ENCODE measurements around the gene IQSEC3. TPM values are rescaled to one million over a fixed set of nuclear protein-coding genes. Genes with fewer than 3 reads are reported as not detected.

IQSEC3 gene
- total RNA-seq, 2 donors from 2014 or later: 3.2 to 3.6 TPM

GRCh38 chr12:153080-153746 is 86.6 kb downstream of the IQSEC3 start:
- intact Hi-C loops (cut with DNase I): no loop called here
- no peak for DNase-seq (ENCODE audit: low spot score)

GRCh38 chr12:154058-154457 is 87.5 kb downstream of the IQSEC3 start:
- DNase-seq (ENCODE audit: low spot score): no peak
- intact Hi-C loops (cut with DNase I): no loop called here

- no peak for DNase-seq (ENCODE audit: low spot score)
- intact Hi-C loops (cut with DNase I): no loop called here
Observed at GRCh38 chr12:155006-155405, 88.4 kb downstream of the IQSEC3 start.

GRCh38 chr12:155646-156045 is 89.1 kb downstream of the IQSEC3 start:
- intact Hi-C loops (cut with DNase I): no loop called here
- DNase-seq (ENCODE audit: low spot score): no peak

DNA sequence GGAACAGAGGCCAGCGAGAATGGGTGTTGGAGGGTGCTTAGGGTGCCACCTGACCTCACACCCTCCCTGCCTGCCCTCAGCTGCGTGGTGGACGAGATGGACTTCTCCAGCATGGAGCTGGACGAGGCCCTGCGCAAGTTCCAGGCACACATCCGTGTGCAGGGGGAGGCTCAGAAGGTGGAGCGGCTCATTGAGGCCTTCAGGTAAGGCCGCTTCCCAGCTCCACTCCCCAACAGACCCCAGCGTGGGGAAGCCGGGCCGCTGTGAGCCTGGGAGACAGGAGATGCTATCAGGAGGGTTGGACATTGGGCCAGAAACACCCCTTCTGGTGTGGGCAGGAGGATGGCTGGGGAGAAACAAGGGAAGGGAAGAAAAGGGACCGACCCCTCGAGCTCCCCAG is 90.4 kb downstream of the IQSEC3 start:
- intact Hi-C loops (cut with DNase I): no loop called here
- no peak for DNase-seq (ENCODE audit: low spot score)

DNA sequence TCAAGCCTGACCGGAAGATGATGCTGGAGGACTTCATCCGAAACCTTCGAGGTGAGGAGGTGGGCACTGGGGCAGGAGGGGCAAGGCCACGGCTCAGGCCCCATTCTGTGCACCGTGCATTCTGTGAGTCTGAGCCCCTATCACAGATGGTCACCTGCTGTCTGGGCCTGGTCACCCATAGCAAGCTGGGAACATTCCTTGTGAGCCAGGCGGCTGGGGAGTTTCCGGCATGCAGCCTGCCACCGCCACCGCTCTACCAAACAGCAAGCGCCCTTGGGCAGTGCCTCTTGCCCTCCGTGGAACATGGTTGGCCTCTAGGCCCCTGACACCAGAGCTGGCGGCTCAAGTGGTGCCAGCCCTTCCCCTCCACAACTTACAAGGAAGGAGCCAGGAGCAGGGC is 91.1 kb downstream of the IQSEC3 start:
- DNase-seq (ENCODE audit: low spot score): no peak
- intact Hi-C loops (cut with DNase I): no loop called here

- intact Hi-C loops (cut with DNase I): no loop called here
- DNase-seq (ENCODE audit: low spot score): no peak
Observed at GRCh38 chr12:159156-159782, 92.7 kb downstream of the IQSEC3 start.

- intact Hi-C loops (cut with DNase I): no loop called here
- no peak for DNase-seq (ENCODE audit: low spot score)
Observed at GRCh38 chr12:160858-161257, 94.3 kb downstream of the IQSEC3 start.

- intact Hi-C loops (cut with DNase I): no loop called here
Observed at GRCh38 chr12:161823-162222, 95.3 kb downstream of the IQSEC3 start.

GRCh38 chr12:162467-163307 is 96.1 kb downstream of the IQSEC3 start:
- intact Hi-C loops (cut with DNase I): no loop called here
- DNase-seq (ENCODE audit: low spot score): no peak

More at GRCh38 chr12:161823-162222, 95.3 kb downstream of the IQSEC3 start:
- no peak for DNase-seq (ENCODE audit: low spot score)

DNA sequence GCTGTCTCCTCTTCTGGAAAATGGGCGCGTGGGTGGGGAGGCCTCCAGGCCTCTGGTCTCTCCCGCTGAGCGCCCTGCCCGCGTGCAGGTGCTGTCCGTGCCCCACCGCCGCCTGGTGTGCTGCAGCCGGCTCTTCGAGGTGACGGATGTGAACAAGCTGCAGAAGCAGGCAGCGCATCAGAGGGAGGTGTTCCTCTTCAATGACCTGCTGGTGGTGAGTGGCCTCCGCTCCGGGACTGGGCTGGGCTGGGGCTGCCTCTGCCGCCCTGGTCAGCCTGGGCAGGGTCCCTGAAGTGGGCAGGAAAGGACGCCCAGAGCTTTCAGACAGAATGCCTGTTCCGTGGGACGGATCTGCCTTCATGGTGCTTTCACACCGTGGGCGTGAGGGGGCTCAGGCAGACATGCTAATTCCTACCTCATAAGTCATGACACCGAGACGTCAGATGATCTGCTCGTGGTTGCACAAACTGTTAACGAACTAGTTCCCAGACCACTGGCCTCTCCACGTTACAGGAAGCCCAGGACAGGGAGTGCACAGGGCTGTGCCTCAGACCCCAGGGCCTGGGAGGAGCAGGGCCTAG is 96.9 kb downstream of the IQSEC3 start:
- intact Hi-C loops (cut with DNase I): no loop called here

DNA sequence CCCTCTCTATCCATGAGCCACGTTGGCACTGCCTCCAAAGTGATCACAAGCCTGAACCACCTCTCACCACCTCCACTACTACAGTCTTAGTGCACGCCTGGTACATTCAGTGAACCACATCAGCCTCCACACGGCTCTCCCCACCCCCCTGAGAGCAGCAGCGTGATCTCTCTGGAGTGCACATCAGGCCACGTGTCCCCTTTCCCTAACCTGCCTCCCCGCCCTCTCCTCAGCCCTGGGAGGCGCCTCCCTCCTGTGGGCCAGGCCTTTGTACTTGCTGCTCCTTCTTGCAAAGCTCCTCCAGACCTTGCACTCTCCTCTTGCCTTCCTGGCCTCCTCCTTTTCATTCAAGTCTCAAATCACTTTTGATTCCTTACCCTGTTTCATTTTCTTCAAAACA is 97.6 kb downstream of the IQSEC3 start:
- intact Hi-C loops (cut with DNase I): no loop called here
- DNase-seq (ENCODE audit: low spot score): no peak

More for the DNA sequence above, 96.9 kb downstream of the IQSEC3 start:
- no peak for DNase-seq (ENCODE audit: low spot score)

- intact Hi-C loops (cut with DNase I): no loop called here
- DNase-seq (ENCODE audit: low spot score): no peak
Observed at GRCh38 chr12:165862-166368, 99.3 kb downstream of the IQSEC3 start.

- DNase-seq (ENCODE audit: low spot score): no peak
- intact Hi-C loops (cut with DNase I): no loop called here
Observed at GRCh38 chr12:166425-167075, 100.0 kb downstream of the IQSEC3 start.

DNA sequence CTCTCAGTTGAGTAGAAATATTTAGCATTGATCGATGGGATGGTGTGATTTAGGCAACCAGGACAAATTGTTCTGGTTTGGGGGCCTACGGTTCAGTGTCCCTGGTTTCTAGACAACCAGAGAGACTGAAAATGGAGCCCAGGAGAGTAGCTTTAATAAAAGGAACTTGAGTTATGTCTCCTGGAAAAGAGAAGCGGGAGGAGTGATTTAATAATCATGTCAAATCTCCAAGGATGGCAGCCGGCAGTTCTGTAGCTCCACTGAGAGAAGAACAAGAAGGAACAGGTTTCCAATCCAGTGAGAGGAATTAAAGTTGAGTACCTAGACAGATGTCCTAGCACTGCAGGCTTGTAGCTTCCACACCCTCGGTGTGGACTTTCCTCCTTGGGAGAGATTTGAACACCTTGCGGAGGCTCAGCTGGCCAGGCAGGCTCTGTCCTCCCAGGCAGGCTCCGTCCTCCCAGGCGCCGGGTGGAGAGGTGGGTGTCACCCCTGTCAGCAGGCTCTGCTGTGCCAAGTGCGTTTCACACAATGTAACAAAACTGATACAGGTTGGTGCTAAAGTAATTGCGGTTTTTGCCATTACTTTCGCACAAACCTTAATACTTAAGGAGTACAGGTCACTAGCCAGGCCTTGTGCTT is 101.5 kb downstream of the IQSEC3 start:
- DNase-seq (ENCODE audit: low spot score): no peak
- intact Hi-C loops (cut with DNase I): no loop called here

DNA sequence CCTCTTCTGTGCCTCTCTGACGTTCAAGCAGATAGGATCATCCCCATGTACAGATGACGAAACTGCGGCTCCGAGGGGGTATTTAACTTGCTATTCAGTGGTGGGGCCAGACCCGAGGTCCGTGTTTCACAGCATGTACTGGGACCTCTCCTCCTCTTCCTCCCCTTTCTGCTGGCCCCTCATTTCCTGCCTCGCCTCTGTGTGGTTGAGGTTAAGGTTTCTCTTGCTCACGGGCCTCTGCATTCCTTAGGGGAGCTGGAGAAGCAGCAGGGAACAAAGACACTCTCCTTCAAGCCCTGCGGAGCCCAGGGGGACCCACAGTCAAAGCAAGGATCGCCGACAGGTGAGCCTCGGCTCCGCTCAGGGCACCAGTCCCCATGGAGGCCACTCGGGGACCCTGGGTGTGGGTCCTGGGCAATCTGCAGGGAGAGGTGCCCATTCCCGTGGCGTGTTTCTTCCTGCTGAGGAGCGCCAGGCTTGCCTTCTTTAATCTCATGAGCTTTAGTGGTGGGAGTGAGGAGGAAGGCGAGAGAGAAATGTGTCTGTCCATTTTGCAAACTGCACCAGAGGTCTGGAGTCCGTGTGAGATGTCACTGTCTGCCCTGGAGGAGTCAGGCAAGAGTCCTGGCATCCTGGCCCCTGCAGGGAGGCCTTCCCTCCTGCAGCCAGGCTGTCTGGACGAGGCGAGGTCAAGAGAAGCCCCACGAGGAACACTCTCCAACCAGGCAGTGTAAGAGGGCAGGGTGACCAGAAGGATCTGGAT is 102.4 kb downstream of the IQSEC3 start:
- intact Hi-C loops (cut with DNase I): no loop called here
- no peak for DNase-seq (ENCODE audit: low spot score)

DNA sequence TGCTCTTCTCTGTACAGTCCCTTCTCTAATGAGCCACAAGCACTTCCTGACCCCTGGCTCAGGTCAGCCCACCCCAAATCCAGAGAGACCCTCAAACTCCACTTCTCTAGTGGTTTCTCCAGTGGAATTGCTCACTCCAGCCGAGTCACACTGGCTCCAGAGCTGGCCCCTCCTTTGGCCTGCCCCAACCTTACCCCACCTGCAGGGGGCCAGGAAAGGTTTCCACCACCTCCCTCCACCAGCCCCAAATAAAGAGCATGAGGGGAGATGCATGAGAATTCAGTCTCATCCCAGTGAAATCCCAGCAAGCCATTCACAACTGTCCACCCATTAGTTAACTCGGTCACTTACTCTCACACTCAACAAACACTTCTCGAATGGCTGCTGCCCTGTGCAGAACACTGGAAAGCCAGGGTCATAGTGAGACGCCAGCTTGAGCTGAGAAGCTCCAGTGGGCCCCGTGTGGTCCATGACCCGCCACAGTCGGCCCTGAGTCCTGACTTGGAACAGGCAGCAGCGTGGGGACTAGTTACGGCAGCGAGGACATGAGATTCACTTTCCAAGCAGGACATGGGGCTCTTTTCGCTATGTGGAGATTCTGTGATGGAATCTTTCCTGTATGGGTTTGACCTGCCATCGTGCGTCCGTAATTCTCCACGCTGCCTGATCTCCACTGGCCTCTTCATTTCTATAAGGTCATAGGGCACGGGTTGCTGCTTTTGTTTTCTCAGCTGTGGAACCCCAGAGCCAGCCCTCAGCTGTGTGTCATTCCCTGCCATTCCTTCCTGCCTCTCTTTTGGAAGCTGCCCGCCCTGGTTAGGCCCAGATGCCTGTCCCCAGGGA is 103.2 kb downstream of the IQSEC3 start:
- no peak for DNase-seq (ENCODE audit: low spot score)
- intact Hi-C loops (cut with DNase I): no loop called here

Data from posterior vena cava (tissue), 2 donors.